HAP-1 (cell line): Measurements from ENCODE around the gene IWS1.
"Not testable (repeated sequence)": the region's sequence is repeated elsewhere in the genome, so short reads cannot be mapped to it uniquely, and the experiment has no call there.

ENCODE experiments used
- DNase-seq, 2 experiments: peaks; one replicate each; pipeline ENCODE4 v3.0.0-alpha.2; 2016 to 2020; ENCODE audit warnings: low spot score in 2 of 2
- H3K27me3 ChIP-seq: fragments of 250-450 bp; sonication (Bioruptor Pico); 2 replicates; pipeline ENCODE4 v1.5.1; 2020; ENCODE audit warnings: low read depth, mild to moderate bottlenecking, moderate library complexity
- H3K36me3 ChIP-seq: fragments of 250-450 bp; sonication (Bioruptor Pico); replicated peaks from 2 replicates; pipeline ENCODE4 v1.5.1; 2020; ENCODE audit warnings: mild to moderate bottlenecking
- H3K4me1 ChIP-seq: fragments of 250-450 bp; sonication (Bioruptor Pico); 2 replicates; pipeline ENCODE4 v1.5.1; 2020; ENCODE audit warnings: mild to moderate bottlenecking
- H3K4me3 ChIP-seq: fragments of 250-450 bp; sonication (Bioruptor Pico); 2 replicates; pipeline ENCODE4 v1.5.1; 2020; ENCODE audit warnings: mild to moderate bottlenecking, moderate library complexity
- H3K9me3 ChIP-seq: fragments of 250-450 bp; sonication (Bioruptor Pico); 2 replicates; pipeline ENCODE4 v1.5.1; 2020; ENCODE audit warnings: mild to moderate bottlenecking, moderate library complexity
- in situ Hi-C: fragments of 300-500 bp; cut with MboI; formaldehyde crosslinking; loops from 3 replicates; pipeline ENCODE4 v1.14.3; 2020; ENCODE audit warnings: low sequenced_read_pairs, inconsistent platforms, mixed read lengths

Gene IWS1

DNA sequence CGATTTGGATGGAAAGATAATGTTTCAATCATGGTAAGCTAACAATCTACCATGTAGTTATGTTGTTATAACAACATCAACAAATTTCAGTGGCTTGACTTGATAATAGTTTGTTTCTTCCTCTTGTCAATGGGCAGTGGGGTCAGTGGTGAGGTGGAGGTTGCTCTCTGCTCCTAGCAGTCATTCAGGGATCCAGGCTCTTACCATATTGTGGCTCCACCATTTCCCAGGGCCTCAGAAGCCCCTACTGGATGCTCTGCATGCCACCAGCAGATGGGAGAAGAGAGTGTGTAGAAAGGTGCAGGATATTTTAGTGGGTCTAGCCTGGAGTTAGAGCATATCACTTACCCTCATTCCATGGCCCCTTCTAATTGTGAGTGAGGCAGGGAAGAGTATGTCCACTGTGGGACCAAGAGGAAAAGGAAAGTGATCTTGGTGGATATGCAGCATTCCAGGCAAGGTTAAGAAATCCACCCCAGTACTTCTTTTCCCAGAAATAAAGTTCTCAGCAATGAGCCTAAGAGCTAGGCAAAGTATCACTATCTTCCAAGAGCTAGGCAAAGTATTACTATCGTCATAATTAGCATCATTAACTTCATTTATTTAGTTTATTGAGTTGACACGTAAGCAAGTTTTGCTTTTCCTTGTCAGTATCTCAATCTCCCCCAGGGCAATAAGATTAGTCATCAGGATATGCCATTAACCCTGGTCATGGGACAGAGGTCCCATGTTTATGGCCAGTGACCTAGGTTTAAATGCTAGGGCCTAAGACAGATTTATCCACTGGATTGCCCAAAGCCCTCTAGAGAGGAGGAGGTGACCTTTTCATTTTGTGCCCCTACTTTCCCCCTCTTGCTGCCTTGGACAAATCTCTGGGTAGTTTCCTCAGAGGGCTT lies 4.2 kb upstream of the IWS1 start:
- Histone ChIP-seq H3K36me3 (peaks cover 5% of the 10 kb centered on the region), H3K9me3 (no peaks in the 10 kb centered on the region), H3K4me1 (peaks cover 4% of the 10 kb centered on the region; the same call in 1 of the 2 replicates), H3K27me3 (0 out of 2 replicates have a peak, but pooled peaks cover 10% of the 10 kb centered on the region), H3K4me3 (no peak overlapping the region)
- in situ Hi-C loops = no loop called here
- DNase-seq = no peak

DNA sequence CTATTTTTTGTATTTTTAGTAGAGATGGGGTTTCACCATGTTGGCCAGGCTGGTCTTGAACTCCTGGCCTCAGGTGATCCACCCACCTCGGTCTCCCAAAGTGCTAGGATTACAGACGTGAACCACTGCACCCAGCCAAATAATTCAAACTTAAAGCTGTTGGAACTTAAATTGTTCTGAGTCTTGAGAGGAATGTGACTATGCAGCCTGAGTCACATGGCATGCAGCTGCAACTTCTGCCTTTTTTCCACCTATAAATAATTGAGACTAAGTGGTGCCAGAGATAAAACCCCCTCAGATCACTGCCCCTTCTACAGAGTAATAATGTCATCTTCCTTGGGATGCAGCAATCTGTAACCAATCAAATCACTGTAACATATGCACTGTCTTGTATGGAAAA lies 3.1 kb upstream of the IWS1 start:
- H3K36me3 ChIP-seq, H3K4me1 ChIP-seq, H3K4me3 ChIP-seq, DNase-seq, in situ Hi-C loops, H3K27me3 ChIP-seq, H3K9me3 ChIP-seq: not testable (repeated sequence)

DNA sequence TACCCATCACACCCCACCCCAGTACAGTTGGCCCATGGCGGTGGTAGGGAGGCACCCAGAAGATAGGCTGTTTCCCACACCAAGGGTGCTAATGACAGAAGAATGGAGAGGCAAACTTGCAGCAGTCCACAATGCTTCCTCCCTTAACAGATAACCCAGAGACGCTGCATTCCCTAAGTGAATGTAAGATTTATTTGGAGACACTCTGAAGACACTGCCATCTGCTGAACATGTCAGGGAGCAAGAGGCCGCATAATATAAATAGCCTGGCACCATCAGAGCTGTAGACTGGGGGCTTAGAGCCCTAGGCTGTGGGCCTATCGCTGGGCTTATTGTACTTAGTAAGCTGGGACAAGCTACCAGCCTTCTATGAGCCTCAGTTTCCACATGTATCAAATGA lies 2.2 kb upstream of the IWS1 start:
- peaks cover 8% of the 10 kb centered on the region for H3K36me3 ChIP-seq
- DNase-seq = no peak
- in situ Hi-C loops = no loop called here
- H3K4me1 ChIP-seq = peaks cover 7% of the 10 kb centered on the region; the same call in 1 of the 2 replicates
- no peaks in the 10 kb centered on the region for H3K9me3 ChIP-seq
- H3K4me3 ChIP-seq = no peak overlapping the region
- H3K27me3 ChIP-seq = 0 out of 2 replicates have a peak, but pooled peaks cover 2% of the 10 kb centered on the region

DNA sequence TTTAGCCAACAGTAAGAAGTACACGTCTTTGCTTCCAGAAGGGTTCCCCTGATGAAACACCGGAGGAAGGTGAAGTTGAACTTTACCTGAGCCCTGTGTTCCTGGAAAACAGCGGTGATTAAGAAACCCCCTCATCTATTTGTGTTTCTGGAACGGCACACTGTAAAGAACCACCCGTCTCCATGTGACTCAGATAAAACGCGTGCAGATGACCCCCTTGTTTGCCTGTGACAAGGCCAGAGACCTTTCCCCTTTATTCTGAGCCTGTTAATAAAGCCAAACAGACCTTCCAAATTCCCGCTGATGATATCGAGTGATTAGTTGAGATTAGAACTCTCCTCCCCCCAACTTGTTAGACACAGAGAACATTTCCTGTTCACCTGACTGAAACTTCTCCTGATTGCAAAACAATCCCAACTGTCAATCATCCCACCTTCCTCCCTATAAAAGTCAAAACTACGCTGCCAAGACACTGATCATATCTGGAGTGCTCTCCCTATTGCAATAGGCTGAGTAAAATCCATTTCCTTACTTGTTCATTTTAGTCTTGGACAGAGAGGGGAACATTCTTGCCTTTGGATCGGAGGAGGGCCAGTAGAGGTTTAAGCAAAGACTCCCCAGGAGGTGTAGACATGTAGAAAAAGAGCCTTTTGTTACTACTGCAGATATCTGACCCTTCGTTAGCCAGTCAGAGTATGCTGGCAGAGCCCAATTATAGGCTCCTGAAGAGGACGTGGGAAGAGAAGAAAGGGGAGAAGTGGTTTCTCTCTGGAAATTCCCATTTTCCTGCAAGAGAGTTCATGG lies 914 bp upstream of the IWS1 start:
- H3K9me3 ChIP-seq = no peaks in the 10 kb centered on the region
- H3K27me3 ChIP-seq = no peaks in the 10 kb centered on the region
- DNase-seq = peak in 1 of 2 experiments; percentile 17
- H3K36me3 ChIP-seq = peaks cover 20% of the 10 kb centered on the region
- peak overlapping the region; percentile 99 for H3K4me3 ChIP-seq
- peaks cover 7% of the 10 kb centered on the region; the same call in 1 of the 2 replicates for H3K4me1 ChIP-seq
- in situ Hi-C loops = no loop called here

DNA sequence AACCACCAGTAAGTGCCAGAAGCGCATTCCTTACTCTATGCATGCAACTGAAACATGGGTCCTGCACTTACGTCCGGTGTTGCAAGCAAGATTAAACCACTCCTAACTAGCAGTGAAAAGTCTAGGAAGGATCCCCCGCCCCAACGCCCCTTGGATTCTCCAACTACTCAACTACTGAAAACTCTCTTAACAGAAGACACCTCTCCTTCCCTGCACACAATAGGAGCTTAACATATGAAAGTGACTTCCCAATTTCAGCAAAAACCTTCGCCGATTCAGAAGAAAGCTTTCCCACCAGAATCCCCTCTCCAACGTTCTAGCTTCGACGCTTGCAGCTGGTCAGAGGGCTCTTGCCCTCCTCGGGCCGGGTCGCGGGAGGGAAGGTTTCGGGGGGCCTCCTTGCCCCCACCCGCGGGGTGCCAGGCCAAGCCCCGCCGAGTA lies 578 bp downstream of the IWS1 start:
- peak; percentile 28 to 41 for DNase-seq
- peaks cover 33% of the 10 kb centered on the region for H3K36me3 ChIP-seq
- in situ Hi-C loops = no loop called here
- no peaks in the 10 kb centered on the region for H3K9me3 ChIP-seq
- H3K4me3 ChIP-seq = peak overlapping the region; percentile 99
- no peaks in the 10 kb centered on the region for H3K27me3 ChIP-seq
- H3K4me1 ChIP-seq = peaks cover 7% of the 10 kb centered on the region; the same call in 1 of the 2 replicates

DNA sequence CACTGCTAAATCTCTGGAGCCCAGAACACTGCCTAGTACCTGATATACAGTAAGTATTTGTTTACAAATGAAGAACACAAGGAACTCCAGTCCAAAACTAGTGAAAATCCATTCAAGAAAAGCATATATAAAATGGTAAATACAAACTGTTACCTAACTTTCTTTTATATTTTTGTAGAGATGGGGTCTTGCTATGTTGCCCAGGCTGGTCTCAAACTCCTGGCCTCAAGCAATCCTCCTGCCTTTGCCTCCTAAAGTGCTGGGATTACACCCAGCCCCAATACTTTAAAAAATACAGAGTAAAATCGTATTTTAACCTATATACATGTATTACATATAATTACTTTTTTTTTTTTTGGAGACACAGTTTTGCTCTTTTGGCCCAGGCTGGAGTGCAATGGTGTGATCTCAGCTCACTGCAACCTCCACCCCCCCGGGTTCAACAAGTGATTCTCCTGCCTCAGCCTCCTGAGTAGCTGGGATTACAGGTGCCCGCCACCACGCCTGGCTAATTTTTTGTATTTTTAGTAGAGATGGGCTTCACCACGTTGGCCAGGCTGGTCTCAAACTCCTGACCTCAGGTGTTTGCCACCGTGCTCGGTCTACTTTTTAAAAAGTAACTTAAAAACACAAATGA lies 2.0 kb downstream of the IWS1 start:
- H3K9me3 ChIP-seq, in situ Hi-C loops, H3K4me1 ChIP-seq, H3K4me3 ChIP-seq, DNase-seq, H3K27me3 ChIP-seq: not testable (repeated sequence)
- H3K36me3 ChIP-seq = peaks cover 47% of the 10 kb centered on the region

DNA sequence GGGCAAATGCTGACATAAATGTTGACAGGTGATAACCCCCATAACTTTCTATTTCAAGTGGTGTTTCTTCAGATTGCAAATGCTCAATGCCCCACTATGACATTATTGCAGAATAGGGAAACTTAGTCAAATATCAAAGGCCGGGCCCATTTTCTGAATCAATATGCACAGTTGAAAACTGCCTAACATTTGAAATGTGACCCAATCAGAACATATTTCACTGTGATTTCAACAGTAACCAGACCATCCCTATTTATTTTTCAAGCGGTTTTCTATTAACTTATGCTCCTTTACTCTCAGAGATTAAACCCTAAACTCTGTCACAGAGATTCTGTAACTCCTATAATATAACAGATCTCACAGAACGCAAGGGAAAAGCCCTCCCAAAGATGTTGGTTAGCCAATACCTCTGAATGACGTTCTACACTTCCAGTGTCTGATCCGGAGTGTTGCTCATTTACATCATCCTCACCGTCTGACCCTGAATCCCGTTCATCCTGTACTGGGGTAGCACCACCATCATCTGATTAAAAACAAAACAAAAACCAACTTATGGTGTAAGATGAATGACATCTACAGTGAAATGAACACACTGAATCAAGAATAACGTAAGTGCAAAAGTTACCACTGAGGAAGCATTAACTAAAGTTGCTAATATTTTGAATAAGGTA lies 2.9 kb downstream of the IWS1 start:
- Histone ChIP-seq H3K4me3 (no peak overlapping the region), H3K27me3 (no peaks in the 10 kb centered on the region), H3K9me3 (no peaks in the 10 kb centered on the region), H3K36me3 (peaks cover 53% of the 10 kb centered on the region), H3K4me1 (peaks cover 7% of the 10 kb centered on the region; the same call in 1 of the 2 replicates)
- no peak for DNase-seq
- in situ Hi-C loops = no loop called here

DNA sequence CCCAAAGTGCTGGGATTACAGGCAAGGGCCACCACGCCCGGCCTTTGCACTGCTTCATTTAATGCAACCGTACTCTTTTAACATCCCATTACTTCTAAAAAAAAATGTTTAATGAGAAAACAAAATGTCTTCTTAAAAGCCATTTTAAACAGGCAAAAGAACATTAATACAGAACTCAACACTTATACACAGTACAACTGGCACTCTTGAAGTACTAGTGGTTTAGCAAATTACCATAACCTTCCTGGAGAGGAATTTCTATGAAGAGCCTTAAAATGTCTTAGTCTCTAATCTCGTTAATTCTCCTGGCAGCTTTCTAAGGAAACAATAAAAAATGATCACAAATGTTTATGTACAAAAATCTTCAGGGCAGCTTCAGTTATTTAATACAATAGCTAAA lies 5.9 kb downstream of the IWS1 start:
- DNase-seq = no peak
- Histone ChIP-seq H3K36me3 (peaks cover 59% of the 10 kb centered on the region), H3K9me3 (no peaks in the 10 kb centered on the region), H3K27me3 (no peaks in the 10 kb centered on the region), H3K4me3 (no peak overlapping the region), H3K4me1 (peaks cover 9% of the 10 kb centered on the region)
- in situ Hi-C loops = no loop called here

DNA sequence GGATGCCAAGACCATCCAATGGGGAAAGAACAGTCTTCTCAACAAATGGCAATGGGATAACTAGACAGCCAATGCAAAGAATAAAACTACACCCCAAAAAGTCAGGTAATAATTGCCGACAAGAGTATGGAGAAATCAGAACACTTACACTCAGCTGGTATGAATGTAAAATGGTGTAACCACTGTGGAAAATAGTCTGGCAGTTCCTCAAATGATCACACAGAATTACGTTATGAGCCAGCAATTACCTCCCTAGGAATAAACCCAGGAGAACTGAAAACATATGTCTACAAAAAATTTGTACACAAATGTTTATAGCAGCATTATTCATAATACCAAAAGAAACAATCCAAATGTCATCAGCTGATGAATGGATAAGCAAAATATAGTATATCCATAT lies 8.8 kb downstream of the IWS1 start:
- in situ Hi-C loops = no loop called here
- Histone ChIP-seq H3K36me3 (peaks cover 49% of the 10 kb centered on the region), H3K4me3 (no peak overlapping the region), H3K4me1 (peaks cover 6% of the 10 kb centered on the region), H3K9me3 (no peaks in the 10 kb centered on the region), H3K27me3 (no peaks in the 10 kb centered on the region)
- DNase-seq = no peak

DNA sequence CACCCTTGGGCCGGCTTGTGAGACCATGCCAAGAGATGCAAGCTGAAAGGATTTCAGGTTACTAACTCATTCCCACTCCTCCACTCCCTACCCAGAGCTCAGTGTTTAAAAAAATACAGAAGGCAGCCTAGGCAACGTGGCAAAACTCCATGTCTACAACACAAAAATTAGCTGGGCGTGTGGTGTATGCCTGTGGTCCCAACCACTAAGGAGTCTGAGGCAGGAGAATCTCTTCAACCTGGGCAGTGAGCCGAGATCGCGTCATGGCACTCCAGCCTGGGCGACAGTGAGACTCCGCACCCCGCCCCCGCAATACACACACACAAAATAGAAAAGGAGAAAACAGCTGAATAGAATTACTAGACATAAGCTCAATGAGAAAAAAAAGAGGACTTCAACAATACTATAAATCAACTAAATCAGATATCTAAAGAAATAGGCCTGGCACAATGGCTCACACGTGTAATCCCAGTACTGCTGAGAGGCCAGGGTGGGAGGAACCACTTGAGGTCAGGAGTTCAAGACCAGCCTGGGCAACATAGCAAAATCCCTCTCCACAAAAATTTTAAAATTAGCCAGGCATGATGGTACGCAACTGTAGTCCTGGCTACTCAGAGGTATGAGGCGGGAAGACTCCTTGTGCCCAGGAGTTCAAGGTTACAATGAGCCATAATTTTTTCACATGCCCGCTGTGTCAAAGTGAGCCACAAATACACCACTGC lies 10.1 kb downstream of the IWS1 start:
- Histone ChIP-seq H3K36me3 (peaks cover 48% of the 10 kb centered on the region), H3K27me3 (no peaks in the 10 kb centered on the region), H3K9me3 (no peaks in the 10 kb centered on the region), H3K4me3 (no peak overlapping the region), H3K4me1 (peaks cover 6% of the 10 kb centered on the region)
- in situ Hi-C loops = no loop called here
- peak in 1 of 2 experiments; percentile 34 for DNase-seq

DNA sequence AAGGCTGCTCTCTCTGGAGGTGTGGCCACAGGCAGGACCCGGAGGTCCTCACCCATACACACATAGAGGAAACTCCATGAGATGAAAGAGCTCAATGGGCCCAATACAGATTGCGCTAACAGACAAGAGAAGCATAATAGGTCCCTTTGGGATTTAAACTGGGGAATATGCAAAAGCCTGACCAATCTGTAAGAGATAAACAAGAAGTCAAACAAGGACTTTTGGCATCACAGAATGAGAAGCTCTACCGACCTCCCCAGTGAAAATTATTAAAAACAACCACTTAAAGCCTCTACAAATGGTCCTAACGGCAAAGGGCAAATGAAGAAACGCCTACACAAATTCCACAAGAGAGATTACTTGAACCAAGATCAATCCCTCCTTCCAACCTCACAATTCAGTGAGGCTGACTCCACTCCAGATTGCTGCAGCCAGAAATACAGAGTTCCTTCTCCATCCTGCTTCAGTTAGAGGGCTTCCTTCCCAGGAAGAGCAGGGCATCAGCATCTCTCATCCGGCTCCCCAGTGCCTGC lies 10.8 kb downstream of the IWS1 start:
- H3K4me1 ChIP-seq = peaks cover 6% of the 10 kb centered on the region
- no peaks in the 10 kb centered on the region for H3K9me3 ChIP-seq
- H3K27me3 ChIP-seq = no peaks in the 10 kb centered on the region
- H3K4me3 ChIP-seq = no peak overlapping the region
- in situ Hi-C loops = no loop called here
- peak in 1 of 2 experiments; percentile 40 for DNase-seq
- H3K36me3 ChIP-seq = peaks cover 46% of the 10 kb centered on the region

DNA sequence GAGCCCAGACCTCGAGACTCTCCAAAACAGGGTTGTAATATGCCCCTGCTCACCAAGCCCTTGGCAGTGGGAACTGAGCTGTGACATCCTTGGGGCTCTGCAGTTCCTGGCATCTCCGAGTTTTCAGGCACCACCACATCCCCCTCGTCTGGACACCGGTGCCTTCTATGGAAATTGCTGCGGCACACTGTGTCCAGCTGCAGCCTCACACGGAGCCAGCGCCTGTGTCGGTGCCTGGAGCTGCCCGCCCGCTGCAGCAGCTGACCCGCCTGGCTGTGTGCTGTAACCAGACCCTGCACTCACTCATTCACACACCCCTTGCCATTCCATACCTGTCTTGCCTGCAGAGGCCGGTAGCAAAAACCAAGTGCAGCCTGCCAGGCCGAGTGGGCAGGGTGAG lies 11.8 kb downstream of the IWS1 start:
- H3K4me1 ChIP-seq = peaks cover 8% of the 10 kb centered on the region
- DNase-seq = no peak
- H3K4me3 ChIP-seq = no peak overlapping the region
- no peaks in the 10 kb centered on the region for H3K9me3 ChIP-seq
- peaks cover 36% of the 10 kb centered on the region for H3K36me3 ChIP-seq
- in situ Hi-C loops = no loop called here
- no peaks in the 10 kb centered on the region for H3K27me3 ChIP-seq
